HEK293T (cell line): ENCODE results near the gene TMX1.

Experiments used
- CTCF ChIA-PET: fragments of 350-600 bp; formaldehyde crosslinking; extraction: SDS; loops from one replicate; lab custom pipeline; 2021; ENCODE audit warnings: antibody characterized with exemption, inconsistent platforms; lab: Yijun Ruan, JAX
- POLR2A ChIA-PET: fragments of 350-600 bp; formaldehyde crosslinking; extraction: SDS; loops from one replicate; lab custom pipeline; 2020; ENCODE audit warnings: antibody characterized with exemption, inconsistent platforms; lab: Yijun Ruan, JAX
- DNase-seq: peaks from one replicate; pipeline ENCODE4 v3.0.0; 2012; ENCODE audit warnings: mixed read lengths; ENCODE audit errors: extremely low spot score
- ARNT ChIP-seq: fragments of 450-650 bp; IDR thresholded peaks from 2 replicates; pipeline ENCODE4 v1.6.1; 2017; ENCODE audit warnings: mild to moderate bottlenecking
- BHLHE40 ChIP-seq: fragments of 450-650 bp; IDR thresholded peaks from 2 replicates; pipeline ENCODE4 v1.6.1; 2016; ENCODE audit warnings: mild to moderate bottlenecking, moderate library complexity, borderline replicate concordance
- CTBP1 ChIP-seq: fragments of 450-650 bp; IDR thresholded peaks from 2 replicates; pipeline ENCODE4 v1.6.1; 2016; ENCODE audit warnings: borderline replicate concordance
- ELF4 ChIP-seq: fragments of 450-650 bp; IDR thresholded peaks from 2 replicates; pipeline ENCODE4 v1.6.1; 2017; ENCODE audit warnings: antibody characterized with exemption
- FOXA1 ChIP-seq: fragments of 450-650 bp; IDR thresholded peaks from 2 replicates; pipeline ENCODE4 v1.6.1; 2016; ENCODE audit warnings: mild to moderate bottlenecking
- FOXK2 ChIP-seq: fragments of 450-650 bp; IDR thresholded peaks from 2 replicates; pipeline ENCODE4 v1.6.1; 2016; ENCODE audit warnings: mild to moderate bottlenecking
- FOXM1 ChIP-seq: fragments of 450-650 bp; IDR thresholded peaks from 2 replicates; pipeline ENCODE4 v1.6.1; 2017; ENCODE audit warnings: mild to moderate bottlenecking, borderline replicate concordance
- HDGF ChIP-seq: fragments of 450-650 bp; IDR thresholded peaks from 2 replicates; pipeline ENCODE4 v1.6.1; 2017; ENCODE audit warnings: antibody characterized with exemption, borderline replicate concordance
- L3MBTL2 ChIP-seq: fragments of 450-650 bp; conservative IDR thresholded peaks from 2 replicates; pipeline ENCODE4 v1.6.1; 2016; ENCODE audit warnings: mild to moderate bottlenecking
- LEF1 ChIP-seq: fragments of 450-650 bp; IDR thresholded peaks from 2 replicates; pipeline ENCODE4 v1.6.1; 2017; ENCODE audit warnings: mild to moderate bottlenecking, borderline replicate concordance
- NFRKB ChIP-seq: fragments of 450-650 bp; IDR thresholded peaks from 2 replicates; pipeline ENCODE4 v1.6.1; 2016; ENCODE audit warnings: mild to moderate bottlenecking, moderate library complexity
- SP1 ChIP-seq: fragments of 450-650 bp; IDR thresholded peaks from 2 replicates; pipeline ENCODE4 v1.6.1; 2017
- SUZ12 ChIP-seq: fragments of 450-650 bp; IDR thresholded peaks from 2 replicates; pipeline ENCODE4 v1.6.1; 2016; ENCODE audit warnings: mild to moderate bottlenecking
- TARDBP ChIP-seq: fragments of 450-650 bp; IDR thresholded peaks from 2 replicates; pipeline ENCODE4 v1.6.1; 2016
- ZNF384 ChIP-seq: fragments of 450-650 bp; IDR thresholded peaks from 2 replicates; pipeline ENCODE4 v1.6.1; 2016
- TF ChIP-seq, protein P1 (sequence below): fragments of 450-650 bp; IDR thresholded peaks from 2 replicates; pipeline ENCODE4 v1.6.1; 2016

Gene TMX1

DNA sequence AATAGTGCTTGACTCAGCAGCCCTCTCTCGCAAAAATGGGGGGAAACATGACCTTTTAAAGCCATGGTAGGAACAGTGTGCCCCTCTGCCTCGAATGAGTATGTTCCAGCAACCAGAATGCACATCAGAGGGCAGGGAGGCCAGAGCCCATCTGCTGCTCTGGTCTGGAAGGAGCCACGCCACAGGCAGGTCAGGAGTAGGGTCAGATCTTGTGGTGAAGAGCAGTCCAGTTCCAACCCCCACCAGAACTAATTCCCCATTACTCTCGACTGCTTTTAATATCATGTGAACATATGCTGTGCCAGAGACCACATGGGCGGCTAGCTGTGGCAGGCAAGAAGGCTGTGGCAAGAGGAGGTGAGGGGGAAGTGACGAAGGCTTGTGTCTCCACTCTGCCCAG lies 34.6 kb upstream of the TMX1 start:
- TF ChIP-seq LEF1, result no peak
- no peak for TF ChIP-seq FOXK2
- no peak for DNase-seq
- ChIA-PET CTCF (no interaction called here), POLR2A (no interaction called here)

DNA sequence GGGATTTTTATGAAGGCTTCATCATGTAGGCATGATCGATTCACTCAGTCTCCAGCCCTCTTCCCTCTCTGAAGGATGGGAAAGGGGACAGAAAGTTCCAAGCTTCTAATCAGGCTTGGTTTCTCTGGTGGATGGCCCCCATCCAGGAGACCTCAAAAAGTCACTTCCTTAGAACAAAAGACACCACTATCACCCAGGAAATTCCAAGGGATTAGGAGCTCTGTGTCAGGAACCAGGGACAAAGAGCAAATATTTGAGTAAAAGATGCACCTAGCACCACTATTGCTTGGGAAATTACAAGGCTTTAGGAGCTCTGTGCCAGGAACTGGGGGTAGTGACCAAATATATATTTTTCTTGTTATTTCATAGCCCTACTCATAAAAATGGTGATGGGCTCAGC lies 33.6 kb upstream of the TMX1 start:
- TF ChIP-seq TARDBP, result no peak
- ChIA-PET POLR2A (no interaction called here), CTCF (interaction anchor here (0.6 kb wide), 1 partner anchor 26 kb away, joined by 4 read pairs; no protein-coding TSS in a partner anchor)
- DNase-seq, result no peak

DNA sequence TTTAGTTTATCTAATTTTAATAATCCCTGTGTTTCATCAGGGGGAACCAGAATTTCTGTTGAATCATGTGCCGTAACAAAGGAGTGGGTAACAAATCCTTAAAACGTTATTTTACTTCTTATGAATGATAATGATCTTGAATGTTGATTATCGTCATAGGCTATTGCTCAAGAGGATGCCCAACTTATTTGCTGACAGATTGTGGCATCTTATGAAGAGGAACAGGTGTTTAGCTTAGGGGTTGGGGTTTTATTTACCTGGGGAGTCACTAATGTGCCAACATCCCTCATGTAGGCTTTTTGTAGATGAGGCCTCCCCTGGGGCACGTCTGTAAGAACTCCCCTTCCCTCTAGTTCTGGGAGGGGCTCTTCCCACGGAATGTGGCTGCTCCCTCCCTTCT lies 32.4 kb upstream of the TMX1 start:
- CTCF ChIA-PET, result no interaction called here
- POLR2A ChIA-PET, result no interaction called here
- DNase-seq, result no peak
- TF ChIP-seq FOXM1 (no peak), CTBP1 (no peak), ZNF384 (no peak), HDGF (no peak), ARNT (no peak), FOXA1 (no peak), BHLHE40 (no peak), ELF4 (no peak), SUZ12 (no peak), LEF1 (no peak), TARDBP (no peak), SP1 (no peak), L3MBTL2 (no peak), FOXK2 (no peak), NFRKB (no peak)
- TF ChIP-seq, protein P1, sequence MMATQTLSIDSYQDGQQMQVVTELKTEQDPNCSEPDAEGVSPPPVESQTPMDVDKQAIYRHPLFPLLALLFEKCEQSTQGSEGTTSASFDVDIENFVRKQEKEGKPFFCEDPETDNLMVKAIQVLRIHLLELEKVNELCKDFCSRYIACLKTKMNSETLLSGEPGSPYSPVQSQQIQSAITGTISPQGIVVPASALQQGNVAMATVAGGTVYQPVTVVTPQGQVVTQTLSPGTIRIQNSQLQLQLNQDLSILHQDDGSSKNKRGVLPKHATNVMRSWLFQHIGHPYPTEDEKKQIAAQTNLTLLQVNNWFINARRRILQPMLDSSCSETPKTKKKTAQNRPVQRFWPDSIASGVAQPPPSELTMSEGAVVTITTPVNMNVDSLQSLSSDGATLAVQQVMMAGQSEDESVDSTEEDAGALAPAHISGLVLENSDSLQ, result no peak

DNA sequence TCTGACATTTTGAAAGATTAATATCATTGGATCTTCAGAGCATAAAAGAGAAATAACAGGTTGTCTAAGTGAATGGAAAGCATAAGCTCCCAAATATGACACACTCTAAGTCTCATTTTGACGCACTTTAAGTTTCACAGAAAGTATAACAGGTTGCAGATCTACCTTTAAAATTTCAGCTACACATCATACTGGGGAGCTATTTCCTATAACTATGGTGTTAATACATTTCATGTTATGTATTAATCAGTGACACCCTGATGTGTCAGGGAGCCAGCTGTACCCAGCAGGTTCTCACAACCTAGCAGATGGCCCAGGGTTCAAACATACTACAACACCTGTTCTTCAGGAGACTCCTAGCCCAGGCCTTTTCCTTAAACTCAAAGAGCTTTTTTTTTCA lies 31.1 kb upstream of the TMX1 start:
- ChIA-PET POLR2A (no interaction called here), CTCF (interaction anchor here (0.7 to 0.8 kb wide), 2 partner anchors 10 kb away, joined by 3 read pairs; no protein-coding TSS in a partner anchor)
- no peak for DNase-seq
- TF ChIP-seq SUZ12 (no peak), ELF4 (no peak), SP1 (no peak), CTBP1 (no peak), FOXM1 (no peak), FOXK2 (no peak), TARDBP (no peak), ZNF384 (no peak), BHLHE40 (no peak), NFRKB (no peak), ARNT (no peak), HDGF (no peak), L3MBTL2 (no peak), LEF1 (no peak), FOXA1 (no peak)
- TF ChIP-seq, protein P1, result no peak

DNA sequence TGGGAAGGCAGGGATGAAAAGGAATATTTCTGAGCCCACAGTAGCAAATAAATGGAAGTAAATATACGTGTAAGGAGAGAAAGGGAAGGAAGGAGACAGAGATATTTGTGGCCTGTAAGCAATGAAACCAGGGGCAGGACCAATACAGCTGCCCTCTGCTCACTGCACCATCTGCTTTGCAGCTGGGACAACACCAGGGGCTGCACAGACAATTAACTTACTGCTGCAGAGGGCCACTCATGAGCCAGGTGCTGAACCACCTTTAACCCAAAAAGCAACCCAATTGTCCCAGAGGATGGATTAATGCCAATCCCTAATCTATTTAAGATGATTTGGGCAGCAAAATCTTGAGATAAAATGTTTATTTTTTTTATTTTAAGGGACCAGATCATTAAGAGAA lies 30.6 kb upstream of the TMX1 start:
- TF ChIP-seq, protein P1, result no peak
- TF ChIP-seq NFRKB, result no peak
- TF ChIP-seq TARDBP, result no peak
- no peak for TF ChIP-seq SP1
- TF ChIP-seq FOXM1, result no peak
- TF ChIP-seq BHLHE40, result no peak
- TF ChIP-seq ZNF384, result no peak
- no peak for TF ChIP-seq FOXK2
- TF ChIP-seq L3MBTL2, result no peak
- no peak for TF ChIP-seq LEF1
- no peak for TF ChIP-seq FOXA1
- TF ChIP-seq ELF4, result no peak
- ChIA-PET POLR2A (no interaction called here), CTCF (interaction anchor here (0.8 kb wide), 1 partner anchor 10 kb away, joined by 3 read pairs; no protein-coding TSS in a partner anchor)
- DNase-seq, result no peak

DNA sequence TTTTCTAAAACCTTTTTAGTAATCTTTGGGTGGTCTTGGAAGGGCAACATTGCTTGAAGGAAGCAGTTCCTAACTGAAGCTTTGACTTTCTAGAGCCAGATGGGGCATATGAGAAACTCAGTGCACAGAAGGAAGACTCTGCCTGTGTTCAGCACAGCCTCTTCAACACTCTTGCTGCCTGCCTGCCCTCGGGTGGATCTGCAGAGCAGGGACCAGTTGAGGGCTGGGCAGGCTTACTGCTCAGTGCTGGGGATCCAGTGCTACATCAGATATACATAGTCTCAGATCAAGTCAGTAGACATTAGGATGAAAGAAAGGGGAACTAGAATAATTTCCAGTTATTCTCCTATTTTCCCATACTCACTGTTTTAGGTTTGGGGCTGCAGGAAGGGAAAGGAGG lies 29.5 kb upstream of the TMX1 start:
- ChIA-PET POLR2A (interaction anchor here (1.3 kb wide), 1 partner anchor 266 kb away, joined by 3 read pairs; the partner anchor contains the start of gene PYGL), CTCF (no interaction called here)
- DNase-seq, result no peak

More for the DNA sequence above, 29.5 kb upstream of the TMX1 start:
- TF ChIP-seq ELF4, result no peak
- TF ChIP-seq, protein P1, result no peak
- TF ChIP-seq ZNF384, result no peak
- TF ChIP-seq CTBP1, result no peak
- TF ChIP-seq NFRKB, result no peak
- no peak for TF ChIP-seq BHLHE40
- no peak for TF ChIP-seq SUZ12
- no peak for TF ChIP-seq ARNT
- TF ChIP-seq FOXK2, result no peak
- no peak for TF ChIP-seq FOXM1
- no peak for TF ChIP-seq SP1
- no peak for TF ChIP-seq L3MBTL2
- no peak for TF ChIP-seq TARDBP
- TF ChIP-seq FOXA1, result no peak
